ENCODE results near the gene ALDH4A1.
"Not testable (repeated sequence)": the region's sequence is repeated elsewhere in the genome, so short reads cannot be mapped to it uniquely, and the experiment has no call there.

Gene ALDH4A1

DNA sequence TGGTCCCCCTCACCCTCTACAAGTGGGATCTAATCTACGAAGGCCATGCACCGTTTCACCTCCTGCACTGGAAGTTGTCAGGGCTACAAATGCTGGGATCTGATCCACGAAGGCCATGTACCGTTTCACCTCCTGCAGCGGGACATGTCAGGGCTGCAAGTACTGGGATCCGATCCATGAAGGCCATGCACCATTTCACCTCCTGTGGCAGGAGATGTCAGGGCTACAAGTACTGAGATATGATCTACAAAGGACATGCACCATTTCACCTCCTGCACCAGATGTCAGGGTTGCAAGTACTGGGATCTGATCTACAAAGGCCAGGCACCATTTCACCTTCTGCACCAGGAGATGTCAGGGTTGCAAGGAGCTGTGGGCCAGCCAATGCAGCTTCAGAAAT is 7.0 kb downstream of the ALDH4A1 start:
- DNase-seq = no peak

DNA sequence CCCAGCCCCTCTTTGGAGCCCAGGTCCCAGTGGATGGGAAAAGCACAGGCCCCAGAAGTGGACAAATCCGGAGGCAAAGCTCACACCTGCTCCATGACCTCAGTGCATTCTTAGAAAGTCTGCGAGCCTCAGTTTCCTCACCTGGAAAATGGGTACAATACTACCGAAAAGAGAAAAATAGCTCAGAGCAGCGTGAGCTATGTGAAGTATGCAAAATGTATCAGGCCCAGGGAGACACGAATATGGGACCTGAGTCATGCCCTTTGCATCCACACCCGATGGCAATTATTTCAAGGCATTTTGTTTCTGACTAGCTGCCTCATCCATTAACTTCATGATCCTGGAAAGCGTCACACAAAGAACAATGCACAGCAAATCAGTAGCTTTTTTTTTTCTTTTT is 9.2 kb downstream of the ALDH4A1 start:
- no peak for DNase-seq

DNA sequence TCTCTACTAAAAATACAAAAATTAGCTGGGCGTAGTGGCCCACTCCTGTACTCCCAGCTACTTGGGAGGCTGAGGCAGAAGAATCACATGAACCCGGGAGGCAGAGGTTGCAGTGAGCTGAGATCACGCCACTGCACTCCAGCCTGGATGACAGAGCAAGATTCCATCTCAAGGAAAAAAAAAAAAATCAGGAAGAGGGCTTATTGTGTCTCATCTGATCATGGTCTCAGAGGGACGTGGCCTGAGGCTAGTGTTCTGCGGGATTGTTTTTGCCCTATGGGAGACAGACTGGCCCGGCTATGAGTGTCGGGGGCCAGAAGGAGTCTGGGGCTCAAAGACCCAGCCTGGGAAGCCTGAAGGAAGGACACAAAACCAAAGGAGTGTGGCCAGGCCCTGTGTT is 10.5 kb downstream of the ALDH4A1 start:
- DNase-seq = not testable (repeated sequence)

DNA sequence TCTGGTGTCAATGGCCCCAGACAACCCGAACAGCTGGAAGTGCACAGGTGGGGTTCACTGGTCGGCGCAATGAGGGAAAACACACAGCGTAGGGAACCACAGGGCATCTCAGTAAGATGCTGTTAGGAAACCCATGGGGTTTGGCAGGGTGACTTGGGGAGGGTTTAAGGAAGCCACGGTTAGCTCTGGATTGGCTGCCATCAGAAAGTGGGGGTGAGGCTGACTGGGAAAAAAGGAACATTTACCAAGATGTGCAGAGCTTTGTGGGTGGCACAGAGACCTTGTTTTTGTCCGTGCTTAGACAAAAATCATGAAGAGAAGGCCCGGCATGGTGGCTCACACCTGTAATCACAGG is 11.0 kb downstream of the ALDH4A1 start:
- DNase-seq = no peak

DNA sequence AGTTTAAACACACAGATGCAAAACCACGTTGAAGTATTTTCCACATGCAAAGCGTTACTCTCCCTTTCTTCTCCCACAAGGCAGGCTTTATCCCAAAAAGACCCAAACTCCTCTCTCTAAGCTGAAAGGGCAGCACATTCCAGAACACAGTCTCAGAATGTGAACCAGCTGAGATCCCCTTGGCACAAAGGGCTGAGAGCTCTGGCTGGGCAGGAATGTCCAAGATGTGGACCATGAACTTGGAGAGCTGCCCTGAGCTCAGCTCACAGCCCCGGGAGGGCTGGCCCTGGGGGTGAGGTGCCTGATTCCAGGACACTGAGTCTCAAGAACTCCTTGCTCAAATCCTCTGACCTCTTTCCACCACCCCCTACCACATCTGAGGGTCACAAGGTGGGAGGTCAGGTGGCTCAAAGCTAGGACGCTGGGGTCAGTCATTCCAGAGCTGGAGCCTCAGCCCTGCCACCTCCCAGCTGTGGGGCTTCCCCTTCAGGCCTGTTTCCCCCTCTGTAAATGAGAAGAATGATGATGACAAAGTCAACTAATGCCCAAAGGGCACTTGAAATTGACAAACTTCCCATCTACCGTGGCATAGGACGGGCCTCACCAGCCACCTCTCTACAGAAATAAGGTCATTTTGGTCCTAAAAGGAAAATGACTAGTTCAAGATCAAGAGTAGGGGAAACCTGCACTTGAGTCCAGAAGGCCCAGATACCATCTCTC is 11.5 kb downstream of the ALDH4A1 start:
- DNase-seq = no peak

DNA sequence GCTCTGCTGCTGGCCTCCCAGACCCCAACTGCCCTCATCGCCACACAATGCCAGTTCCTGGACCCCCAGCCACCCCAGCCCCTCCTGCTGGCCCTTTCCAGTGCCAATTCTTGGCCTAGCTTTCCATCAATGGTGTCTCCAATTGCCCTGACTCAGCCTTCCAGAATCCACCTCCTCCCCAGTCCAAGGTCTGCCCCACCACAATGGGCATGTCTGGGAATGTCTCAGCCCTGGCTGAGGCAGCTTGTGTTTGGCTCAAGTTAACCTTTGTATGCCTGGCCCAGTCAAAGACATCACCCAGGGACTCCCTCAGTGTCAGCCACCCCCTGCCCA is 16.4 kb downstream of the ALDH4A1 start:
- DNase-seq = no peak

DNA sequence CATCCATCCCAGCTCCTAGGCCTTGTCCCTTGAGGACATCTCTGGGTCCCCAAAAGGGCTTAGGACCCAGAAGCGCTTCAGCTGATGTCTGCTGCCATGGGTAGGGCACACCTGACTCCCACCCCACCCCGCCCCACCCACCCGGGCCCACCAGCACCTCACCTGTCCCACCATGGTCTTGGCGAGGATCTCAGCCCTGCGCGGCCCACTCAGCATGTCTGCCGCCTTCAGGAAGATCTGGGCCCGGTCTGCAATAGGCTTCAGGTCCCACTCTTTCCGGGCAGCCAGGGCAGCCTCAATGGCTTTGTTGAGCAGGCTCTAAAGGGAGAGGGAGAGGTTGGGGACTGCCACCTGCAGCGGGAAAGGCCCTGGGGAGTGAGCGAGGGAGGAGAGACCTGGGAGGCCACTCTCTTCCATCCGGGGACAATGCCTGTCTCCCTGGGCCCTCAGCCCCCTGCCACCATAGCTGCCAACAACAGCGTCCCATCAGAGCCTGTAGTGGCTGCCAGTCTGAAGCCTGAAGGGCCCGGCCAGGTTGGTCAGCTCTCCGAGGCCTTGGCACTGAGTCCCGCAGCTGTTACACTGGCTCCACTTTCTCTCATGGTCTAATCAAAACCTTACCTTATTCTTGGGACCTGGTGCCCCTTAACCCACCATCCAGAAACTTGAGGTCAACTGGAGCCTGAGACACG is 16.9 kb downstream of the ALDH4A1 start:
- DNase-seq = no peak

DNA sequence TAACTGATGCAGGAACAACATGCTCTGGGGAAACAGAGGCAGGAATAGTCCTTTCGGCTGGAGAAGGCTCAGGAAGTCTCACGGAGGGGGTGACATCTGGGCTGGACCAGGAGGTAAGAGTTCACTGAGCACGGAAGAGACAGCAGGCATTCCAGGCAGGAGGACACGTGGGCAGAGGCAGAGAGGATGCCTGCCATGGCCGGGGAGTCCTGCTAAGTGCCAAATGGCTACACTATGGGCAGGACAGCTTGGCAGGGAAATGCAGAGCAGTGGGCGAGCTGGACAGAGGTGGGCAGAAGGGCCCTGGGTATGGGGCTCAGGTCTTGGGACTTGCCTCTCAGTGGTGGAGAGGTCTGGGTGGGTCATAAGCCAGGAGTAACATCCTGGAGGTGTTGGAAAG is 17.6 kb downstream of the ALDH4A1 start:
- no peak for DNase-seq

DNA sequence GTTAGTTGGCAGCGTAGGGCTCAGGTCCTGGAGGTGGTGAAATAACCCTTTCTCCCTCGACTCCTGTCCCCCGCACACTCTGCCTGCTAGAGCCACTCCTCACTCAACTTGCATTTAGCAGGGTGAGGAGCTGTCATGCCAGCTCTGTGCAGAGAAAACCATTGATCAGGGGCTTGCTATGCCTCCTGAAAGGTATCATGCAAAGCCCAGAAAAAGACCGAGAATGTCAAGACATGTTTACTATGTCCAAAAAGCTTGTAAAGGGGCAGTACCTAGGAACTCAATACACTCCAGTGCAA is 18.0 kb downstream of the ALDH4A1 start:
- DNase-seq = no peak

DNA sequence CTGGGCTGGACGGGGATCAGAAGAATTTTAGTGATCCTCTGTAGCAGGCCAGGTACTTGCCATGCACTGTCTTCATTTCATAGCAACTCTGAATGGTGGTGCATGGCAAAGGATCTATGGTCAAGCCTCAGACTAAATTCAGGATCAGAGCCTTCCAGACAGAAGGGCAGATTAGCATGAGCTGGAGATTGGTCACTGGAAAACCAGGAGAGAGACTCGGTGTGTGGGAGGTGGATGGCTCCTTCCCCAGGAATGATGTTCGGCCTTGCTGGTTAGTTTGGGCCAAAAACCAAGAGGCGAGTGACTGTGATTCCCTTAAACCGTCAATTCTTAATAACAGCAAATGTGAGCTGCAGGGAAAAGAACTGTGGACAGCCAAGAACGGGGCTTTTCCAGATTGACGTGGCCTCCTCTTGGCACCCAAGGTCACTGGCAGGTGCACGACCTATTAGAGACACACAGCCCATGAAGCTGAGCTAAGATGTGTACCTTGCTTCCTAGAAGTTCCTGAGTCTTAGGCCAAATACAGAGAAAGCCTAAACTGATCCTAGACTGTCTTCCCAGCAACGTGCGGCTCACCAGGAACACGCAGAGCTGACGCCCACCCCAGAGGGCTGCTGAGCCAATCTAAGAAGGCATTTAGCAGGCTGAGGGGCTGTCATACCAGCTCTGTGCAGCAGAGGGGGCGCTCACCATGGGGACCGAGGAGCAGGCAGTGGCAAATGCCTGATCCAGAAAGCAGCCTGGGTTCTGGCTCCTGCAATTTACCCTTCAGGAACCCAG is 18.5 kb downstream of the ALDH4A1 start:
- DNase-seq = peak; percentile 72

DNA sequence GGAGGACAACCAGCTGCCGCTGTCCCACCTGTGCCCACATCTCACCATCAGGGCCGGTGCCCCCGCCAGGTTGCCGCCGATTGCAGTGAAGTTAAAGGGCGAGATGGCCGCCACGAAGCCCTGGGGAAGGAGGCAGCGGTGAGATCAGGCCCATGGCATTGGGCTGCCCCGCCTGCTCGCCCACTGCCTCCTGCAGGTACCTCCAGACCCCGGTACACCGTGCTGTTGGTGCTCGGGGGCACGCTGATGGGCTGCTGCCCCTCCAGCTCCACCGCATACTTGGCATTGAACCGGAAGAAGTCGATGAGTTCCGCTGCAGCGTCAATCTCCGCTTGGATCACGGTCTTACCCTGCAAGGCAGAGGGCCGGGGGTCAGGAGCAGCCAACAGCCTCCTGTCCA is 19.3 kb downstream of the ALDH4A1 start:
- no peak for DNase-seq

DNA sequence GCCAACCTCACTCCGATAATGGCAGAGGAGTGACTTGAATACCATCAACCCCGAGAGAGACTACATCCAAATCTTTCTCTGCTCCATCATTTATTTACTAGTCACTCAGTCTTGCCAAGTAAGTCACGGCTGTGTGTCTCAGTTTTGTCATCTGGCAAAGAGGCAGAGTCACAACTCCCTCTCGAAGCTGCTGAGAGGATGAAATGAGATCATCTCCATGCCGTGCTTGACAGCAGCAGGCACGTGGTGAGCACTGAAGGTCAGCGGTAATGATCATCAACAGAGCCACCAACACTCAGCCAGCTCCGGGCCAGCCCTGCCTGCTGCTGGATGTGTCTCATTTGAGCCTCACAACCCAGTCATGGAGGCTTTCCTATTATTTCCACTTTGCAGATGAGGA is 19.9 kb downstream of the ALDH4A1 start:
- DNase-seq = no peak

DNA sequence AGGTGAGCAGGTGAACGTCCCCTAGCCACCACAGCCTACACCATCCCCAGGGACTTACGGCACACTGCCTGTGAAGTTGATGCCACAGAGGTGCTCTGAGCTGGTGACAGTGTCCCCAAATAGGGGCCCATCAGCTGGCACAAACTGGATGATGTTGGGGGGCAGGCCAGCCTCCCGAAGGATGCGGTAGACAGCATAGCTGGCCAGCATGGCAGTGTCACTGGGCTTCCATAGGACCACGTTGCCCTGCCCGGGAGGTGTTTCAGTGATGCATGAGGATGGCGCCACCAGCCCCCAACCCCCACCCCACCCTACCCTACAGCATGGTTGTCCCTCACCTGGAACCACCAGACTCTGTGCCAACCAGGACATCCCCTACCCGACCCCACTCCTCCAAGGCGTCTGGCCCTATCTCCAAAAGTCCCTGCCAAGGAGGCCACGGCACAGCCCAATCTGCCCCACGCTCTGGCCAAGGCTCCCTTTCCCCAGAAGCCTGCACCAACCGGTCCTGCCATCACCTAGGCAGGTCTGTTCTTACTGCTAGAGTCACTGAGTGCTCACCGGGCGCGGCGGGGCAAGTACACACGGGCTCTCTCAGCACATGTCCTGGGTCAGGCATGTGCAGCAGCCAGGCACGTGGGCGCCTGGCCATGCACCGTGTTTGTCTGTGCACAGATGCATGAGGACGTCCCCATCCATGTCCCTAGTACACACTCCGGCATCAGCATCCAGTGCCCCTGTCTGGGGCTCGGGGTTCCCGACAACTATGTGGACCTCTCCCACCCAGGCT is 20.5 kb downstream of the ALDH4A1 start:
- DNase-seq = no peak

DNA sequence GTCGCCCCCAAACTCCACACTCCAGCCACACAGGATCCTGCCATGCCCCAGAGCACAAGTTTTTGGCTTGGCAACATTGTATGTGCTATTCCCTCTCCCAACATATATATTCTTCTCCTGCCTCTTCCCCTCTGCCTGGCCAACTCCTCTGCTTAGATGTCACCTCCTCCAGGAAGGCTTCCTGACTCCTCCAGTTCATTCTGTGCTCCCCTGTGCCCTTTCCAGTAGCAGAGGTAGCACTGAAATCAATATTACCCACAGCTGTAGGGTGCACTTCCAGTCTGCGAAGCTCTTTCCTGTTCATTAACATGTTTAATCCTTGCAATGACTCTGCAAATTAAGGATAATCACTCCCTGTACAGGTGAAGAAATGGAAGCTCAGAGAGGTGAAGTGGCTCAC is 21.2 kb downstream of the ALDH4A1 start:
- no peak for DNase-seq

DNA sequence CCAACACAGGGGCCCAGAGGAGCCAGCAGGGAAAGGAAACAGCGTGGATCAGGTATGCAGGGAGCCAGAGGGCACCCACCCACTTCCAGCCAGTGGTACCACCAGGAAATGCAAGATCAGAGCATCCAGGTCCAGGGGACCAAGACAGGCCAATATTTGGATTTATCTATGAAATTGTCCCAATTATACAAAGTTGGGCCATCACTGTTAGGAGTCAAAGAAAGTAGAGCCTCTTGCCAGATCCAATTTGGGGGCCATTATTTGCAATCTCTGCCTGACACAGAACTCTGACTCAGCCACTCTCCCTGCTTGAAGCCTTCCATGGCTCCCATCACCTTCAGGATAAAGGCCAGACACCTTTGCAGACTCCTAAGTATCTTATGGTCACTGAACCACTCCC is 21.8 kb downstream of the ALDH4A1 start:
- no peak for DNase-seq

DNA sequence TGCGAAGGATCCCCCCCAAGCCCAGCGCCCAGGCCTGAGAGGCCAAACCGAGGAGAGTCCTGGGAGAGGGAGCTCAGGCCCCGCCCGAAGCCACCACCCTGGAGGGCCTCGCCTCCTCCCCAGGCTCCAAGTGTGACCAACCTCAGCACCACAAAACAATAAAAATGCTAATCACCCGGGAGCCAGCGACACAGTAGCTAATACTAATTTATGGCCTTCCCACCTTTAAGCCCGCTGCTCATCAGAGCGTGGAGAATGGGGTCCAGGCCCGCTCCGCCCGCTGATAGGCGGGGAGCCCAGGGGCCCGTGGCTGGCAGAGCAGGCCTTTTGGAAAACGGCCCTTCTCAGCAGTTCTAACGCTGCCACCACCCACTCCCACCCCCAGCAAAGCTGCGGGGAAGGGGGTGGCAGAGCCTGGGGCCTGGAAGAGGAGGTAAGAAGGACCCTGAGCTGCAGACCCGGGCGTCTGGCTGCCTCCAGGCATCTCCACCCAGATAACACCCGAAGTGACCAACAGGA is 22.5 kb downstream of the ALDH4A1 start:
- DNase-seq = no peak

DNA sequence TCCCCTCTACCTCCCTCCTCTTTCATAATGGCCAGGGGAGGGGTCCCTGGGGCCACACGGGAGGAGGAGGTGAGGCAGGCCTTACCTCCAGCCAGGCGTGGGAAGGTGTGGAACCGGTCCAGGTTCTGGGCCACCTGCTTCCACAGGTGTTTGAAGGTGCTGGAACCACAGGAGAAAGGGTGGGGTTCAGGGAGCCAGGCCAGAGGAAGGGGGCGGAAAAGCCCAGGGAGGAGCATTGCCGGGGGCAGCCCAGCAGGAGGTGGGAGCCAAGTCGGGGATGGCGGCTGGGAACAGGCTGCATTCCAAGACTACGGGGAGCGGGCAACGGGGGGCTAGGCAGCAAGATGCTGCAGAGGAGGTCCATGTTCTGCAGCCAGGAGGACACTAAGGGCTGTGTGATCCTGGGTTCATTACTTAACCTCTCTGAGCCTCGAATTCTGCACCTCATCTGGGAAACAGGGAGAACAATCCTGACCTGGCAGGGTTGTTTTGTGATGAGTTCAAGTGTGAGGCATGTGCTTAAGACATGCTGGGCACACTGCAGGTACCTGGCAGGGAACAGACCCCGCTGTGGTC is 23.1 kb downstream of the ALDH4A1 start:
- no peak for DNase-seq

DNA sequence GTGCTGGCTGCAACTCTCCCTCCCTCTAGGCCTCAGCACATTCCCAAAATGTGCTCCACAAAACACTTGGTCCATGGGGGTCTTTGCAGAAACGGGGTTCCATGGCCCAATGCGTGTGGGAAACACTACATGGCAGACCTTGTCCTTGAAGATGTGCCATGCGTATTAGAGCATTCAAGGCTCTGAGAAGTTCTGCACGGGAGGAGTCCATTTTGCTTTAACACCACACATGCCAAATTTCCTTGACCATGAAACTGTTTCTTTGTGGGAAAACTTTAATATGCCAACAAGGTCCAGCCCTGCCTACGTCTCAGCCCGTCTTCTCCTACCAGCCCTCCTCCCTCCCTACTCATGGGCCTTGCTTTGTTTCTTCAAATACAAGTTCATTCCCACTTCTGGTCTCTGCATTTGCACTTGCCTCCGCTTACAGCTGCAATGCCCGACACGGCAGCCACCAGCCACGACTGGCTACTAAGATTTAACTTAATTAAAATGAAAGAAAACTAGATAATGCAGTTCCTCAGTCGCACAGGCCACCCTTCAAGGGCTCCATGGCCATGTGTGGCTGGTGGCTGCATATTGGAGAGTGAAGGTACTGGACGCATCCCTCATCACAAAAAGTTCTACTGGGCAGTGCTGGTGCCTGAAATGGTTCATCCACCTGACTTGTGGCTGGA is 23.7 kb downstream of the ALDH4A1 start:
- no peak for DNase-seq

DNA sequence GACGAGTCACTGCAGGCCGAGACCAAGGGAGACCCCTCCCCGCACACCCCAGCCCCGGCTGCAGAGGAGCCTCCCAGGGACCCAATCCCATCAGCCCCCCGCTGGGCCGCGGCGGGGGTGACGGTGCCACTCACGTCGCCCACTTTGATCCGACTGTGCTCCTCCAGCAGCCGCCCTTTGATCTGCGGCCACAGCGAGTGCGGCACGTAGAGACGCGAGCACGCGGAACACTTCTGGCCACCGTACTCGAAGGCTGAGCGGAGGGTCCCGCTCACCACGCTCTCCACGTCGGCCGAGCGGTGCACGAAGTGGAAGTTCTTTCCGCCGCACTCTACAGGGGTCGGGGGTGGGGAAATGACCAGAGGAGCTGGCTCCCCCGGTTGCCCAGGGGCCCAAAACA is 25.1 kb downstream of the ALDH4A1 start:
- DNase-seq = no peak

DNA sequence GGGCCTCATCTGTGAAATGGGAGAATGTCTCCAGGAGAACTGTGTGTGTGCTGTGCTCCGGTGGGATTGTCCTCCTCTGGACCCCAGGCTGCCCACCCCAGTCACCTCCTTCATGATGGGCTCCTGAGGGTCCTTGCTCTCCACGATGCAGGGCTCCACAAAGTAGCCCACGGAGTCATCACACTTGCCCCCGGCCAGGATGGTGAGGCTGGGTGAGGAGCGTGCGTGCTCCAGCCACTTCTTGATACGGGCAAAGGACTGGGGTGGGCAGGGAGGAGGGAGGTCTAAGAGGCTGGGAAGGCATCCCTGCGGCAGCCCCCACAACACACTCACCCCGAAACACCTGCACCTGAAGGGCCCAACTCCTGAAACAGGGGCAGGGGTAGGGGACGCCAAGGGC is 26.1 kb downstream of the ALDH4A1 start:
- no peak for DNase-seq

DNA sequence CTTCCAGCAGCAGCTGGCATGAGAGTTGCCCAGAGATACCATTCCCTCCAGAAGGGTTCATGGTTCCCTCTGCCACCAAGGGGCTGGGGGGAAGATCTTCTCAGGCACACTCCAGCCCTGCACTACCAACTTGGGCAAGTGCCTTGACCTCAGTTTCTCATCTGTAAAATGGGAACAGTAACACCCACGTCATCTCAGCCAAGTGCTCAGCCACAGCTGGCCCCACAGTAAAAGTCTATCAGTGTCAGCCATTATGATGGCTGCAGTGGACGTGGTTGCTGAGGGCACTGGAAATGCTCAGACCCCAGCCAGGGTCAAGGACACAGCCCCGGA is 26.6 kb downstream of the ALDH4A1 start:
- no peak for DNase-seq

DNA sequence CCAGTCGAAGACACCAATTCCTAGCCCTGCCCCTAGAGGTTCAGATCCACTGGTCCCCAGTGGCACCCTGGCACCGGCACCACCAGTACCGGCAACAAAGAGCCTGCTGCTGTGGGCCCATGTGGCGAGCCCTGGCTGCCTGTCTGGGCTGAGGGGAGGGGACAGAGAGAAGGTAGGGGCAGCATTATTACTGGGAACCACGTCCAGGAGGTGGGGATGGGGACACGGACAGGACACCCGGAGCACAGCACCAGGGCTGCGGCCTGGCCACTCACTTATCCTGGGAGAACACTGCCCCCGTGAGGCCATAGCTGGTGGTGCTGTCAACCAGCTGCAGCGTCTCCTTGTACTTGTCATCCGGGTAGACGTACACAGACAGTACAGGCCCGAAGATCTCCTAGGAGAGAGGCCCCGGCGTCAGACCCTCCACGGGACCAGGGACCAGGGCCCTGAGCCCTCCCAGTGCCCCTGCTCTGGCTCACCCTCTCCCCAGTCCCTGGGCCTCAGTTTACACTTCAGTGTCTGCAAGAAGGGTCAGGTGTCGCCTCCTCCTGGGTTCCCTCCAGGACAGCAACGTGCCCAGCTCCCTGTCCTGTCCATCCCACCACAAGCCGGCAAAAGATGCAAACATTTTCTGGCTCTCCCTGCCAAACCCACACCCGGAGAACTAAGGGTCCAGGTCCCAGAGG is 27.1 kb downstream of the ALDH4A1 start:
- peak; percentile 65 for DNase-seq
